H1 (cell line): Measurements from ENCODE around the gene SYNGR4. TPM values are rescaled to one million over a fixed set of nuclear protein-coding genes. Genes with fewer than 3 reads are reported as not detected.

Experiments
- CTCF ChIA-PET: fragments of 300-600 bp; sonication (Branson Sonifier 250); formaldehyde crosslinking; loops from one replicate; lab custom pipeline; 2021; ENCODE audit not compliant: partially characterized antibody; lab: Charles Lee
- POLR2A ChIA-PET: fragments of 300-600 bp; sonication (Branson Sonifier 250); formaldehyde crosslinking; loops from one replicate; lab custom pipeline; 2021; ENCODE audit warnings: inconsistent platforms; ENCODE audit not compliant: partially characterized antibody; lab: Charles Lee
- DNase-seq, 2 experiments: peaks; one replicate each; pipeline versions ENCODE4 v3.0.0 to v3.0.0-alpha.2; 2010 to 2022; ENCODE audit warnings: low spot score in 2 of 2, low read depth in 1 of 2, mixed read lengths in 1 of 2
- FAIRE-seq: peaks from 2 replicates; lab custom pipeline; 2011; peaks lifted over from hg19 to GRCh38; lab: Jason Lieb, UNC
- H2AFZ ChIP-seq: 2 replicates; pipeline ENCODE4 v1.8.1; 2012; ENCODE audit warnings: low read length, inconsistent platforms
- H2AK5ac ChIP-seq: 2 replicates; pipeline ENCODE4 v1.6.1; 2013; ENCODE audit warnings: low read depth, low read length
- H2BK120ac ChIP-seq: replicated peaks from 2 replicates; pipeline ENCODE3; 2013; ENCODE audit warnings: low read depth, low read length, inconsistent platforms
- H2BK12ac ChIP-seq: 2 replicates; pipeline ENCODE4 v1.6.1; 2013; ENCODE audit warnings: low read depth, low read length
- H2BK15ac ChIP-seq: 2 replicates; pipeline ENCODE4 v1.6.1; 2013; ENCODE audit warnings: low read length
- H2BK20ac ChIP-seq: 2 replicates; pipeline ENCODE4 v1.6.1; 2013; ENCODE audit warnings: low read length
- H2BK5ac ChIP-seq: 2 replicates; pipeline ENCODE4 v1.6.1; 2013; ENCODE audit warnings: low read depth, low read length
- H3K14ac ChIP-seq: 2 replicates; pipeline ENCODE4 v1.6.1; 2013; ENCODE audit warnings: inconsistent platforms; ENCODE audit not compliant: insufficient read length
- H3K18ac ChIP-seq: 2 replicates; pipeline ENCODE4 v1.6.1; 2013; ENCODE audit warnings: low read length; ENCODE audit errors: extremely low read depth
- H3K23ac ChIP-seq: 2 replicates; pipeline ENCODE4 v1.6.1; 2013; ENCODE audit warnings: inconsistent platforms; ENCODE audit not compliant: insufficient read length
- H3K23me2 ChIP-seq: 2 replicates; pipeline ENCODE4 v1.6.1; 2013; ENCODE audit warnings: low read depth, low read length
- H3K27ac ChIP-seq: 2 replicates; pipeline ENCODE4 v1.6.1; 2011; ENCODE audit warnings: low read depth, low read length, inconsistent platforms
- H3K27me3 ChIP-seq, 4 experiments: replicated peaks in 1 of 4; 1 replicate in 1 of 4; 2 replicates in 3 of 4; pipeline versions ENCODE4 v1.6.1 to v1.8.1; 2011 to 2013; ENCODE audit warnings: low read length in 3 of 4, mild to moderate bottlenecking in 3 of 4, inconsistent platforms in 2 of 4, mixed read lengths in 2 of 4, moderate library complexity in 1 of 4; ENCODE audit not compliant: control insufficient read depth in 3 of 4, insufficient read depth in 3 of 4; ENCODE audit errors: extremely low read depth in 1 of 4
- H3K36me3 ChIP-seq, 4 experiments: 2 replicates each; pipeline versions ENCODE4 v1.6.1 to v1.8.1; 2011 to 2013; ENCODE audit warnings: mild to moderate bottlenecking in 4 of 4, low read length in 3 of 4, moderate library complexity in 2 of 4, control low read depth in 1 of 4, inconsistent platforms in 1 of 4; ENCODE audit not compliant: insufficient read depth in 4 of 4, control insufficient read depth in 2 of 4
- H3K4ac ChIP-seq: replicated peaks from 2 replicates; pipeline ENCODE3; 2013; ENCODE audit warnings: low read length, low read depth, mixed read lengths, inconsistent platforms; ENCODE audit not compliant: insufficient read length
- H3K4me1 ChIP-seq, 4 experiments: replicated peaks in 1 of 4; 1 replicate in 1 of 4; 2 replicates in 3 of 4; pipeline versions ENCODE4 v1.6.1 to v1.8.1; 2011 to 2013; ENCODE audit warnings: low read length in 3 of 4, inconsistent platforms in 2 of 4, mixed read lengths in 1 of 4; ENCODE audit not compliant: insufficient read depth in 4 of 4, control insufficient read depth in 3 of 4
- H3K4me2 ChIP-seq, 2 experiments: 2 replicates each; pipeline versions ENCODE4 v1.6.1 to v1.8.1; 2011 to 2013; ENCODE audit warnings: low read depth in 2 of 2, low read length in 2 of 2, control low read depth in 1 of 2, inconsistent platforms in 1 of 2, mild to moderate bottlenecking in 1 of 2; ENCODE audit not compliant: insufficient read depth in 1 of 2
- H3K4me3 ChIP-seq, 4 experiments: fragments of 200-600, 300-600 bp in 1 of 4; sonication (generic), shearing (Covaris generic), sonication (Bioruptor Twin) in 1 of 4; 2 replicates each; pipeline versions ENCODE4 v1.5.1 to v1.8.1; 2011 to 2016; ENCODE audit warnings: low read length in 4 of 4, low read depth in 3 of 4, control low read depth in 2 of 4, inconsistent platforms in 2 of 4, mild to moderate bottlenecking in 2 of 4, mixed read lengths in 1 of 4, moderate library complexity in 1 of 4; ENCODE audit not compliant: insufficient read depth in 2 of 4; ENCODE audit errors: extremely low read depth in 1 of 4
- H3K56ac ChIP-seq: replicated peaks from 2 replicates; pipeline ENCODE3; 2013; ENCODE audit warnings: low read depth, mild to moderate bottlenecking, mixed read lengths, low read length, inconsistent platforms; ENCODE audit not compliant: insufficient read length
- H3K79me1 ChIP-seq: 2 replicates; pipeline ENCODE4 v1.6.1; 2013; ENCODE audit warnings: low read depth, low read length, control low read depth
- H3K79me2 ChIP-seq, 2 experiments: 2 replicates each; pipeline versions ENCODE4 v1.6.1 to v1.8.1; 2012 to 2013; ENCODE audit warnings: low read length in 2 of 2, mild to moderate bottlenecking in 2 of 2, inconsistent platforms in 1 of 2; ENCODE audit not compliant: insufficient read depth in 2 of 2, control insufficient read depth in 1 of 2
- H3K9ac ChIP-seq, 4 experiments: replicated peaks in 1 of 4; 1 replicate in 1 of 4; 2 replicates in 3 of 4; pipeline versions ENCODE4 v1.6.1 to v1.8.1; 2011 to 2013; ENCODE audit warnings: low read depth in 3 of 4, low read length in 3 of 4, control low read depth in 2 of 4, mild to moderate bottlenecking in 2 of 4, moderate library complexity in 2 of 4, inconsistent platforms in 1 of 4; ENCODE audit errors: extremely low read depth in 1 of 4
- H3K9me3 ChIP-seq, 2 experiments: 2 replicates each; pipeline versions ENCODE4 v1.6.1 to v1.8.1; 2012 to 2013; ENCODE audit warnings: mild to moderate bottlenecking in 2 of 2, moderate library complexity in 2 of 2, control low read depth in 1 of 2, inconsistent platforms in 1 of 2, low read depth in 1 of 2, low read length in 1 of 2, mixed read lengths in 1 of 2; ENCODE audit not compliant: insufficient read depth in 2 of 2
- H4K20me1 ChIP-seq, 2 experiments: replicated peaks in 1 of 2; 2 replicates each; pipeline versions ENCODE3 to v1.8.1; 2011 to 2013; ENCODE audit warnings: inconsistent platforms in 2 of 2, low read length in 2 of 2, mild to moderate bottlenecking in 1 of 2; ENCODE audit not compliant: insufficient read depth in 2 of 2, control insufficient read depth in 1 of 2
- H4K5ac ChIP-seq: 2 replicates; pipeline ENCODE4 v1.6.1; 2013; ENCODE audit warnings: low read length, low read depth, mixed read lengths, inconsistent platforms; ENCODE audit not compliant: insufficient read length
- H4K8ac ChIP-seq: 2 replicates; pipeline ENCODE4 v1.8.0; 2013; ENCODE audit warnings: mild to moderate bottlenecking, moderate library complexity, low read length, inconsistent platforms; ENCODE audit not compliant: insufficient read depth; ENCODE audit errors: extremely low read depth
- H4K91ac ChIP-seq: replicated peaks from 2 replicates; pipeline ENCODE3; 2013; ENCODE audit warnings: low read length, mixed read lengths, inconsistent platforms; ENCODE audit not compliant: insufficient read length
- BRCA1 ChIP-seq: IDR thresholded peaks from 2 replicates; pipeline ENCODE4 v1.6.1; 2012; ENCODE audit warnings: low read depth, low read length, improper control_type of control experiment
- PHF8 ChIP-seq: fragments of 200-600 bp; sonication (generic); conservative IDR thresholded peaks from 2 replicates; pipeline ENCODE4 v1.7.1; 2012; ENCODE audit warnings: low read depth, mild to moderate bottlenecking, inconsistent platforms, low read length, moderate library complexity
- SUZ12 ChIP-seq: fragments of 200-600 bp; sonication (generic); IDR thresholded peaks from 2 replicates; pipeline ENCODE4 v1.6.1; 2012; ENCODE audit warnings: mild to moderate bottlenecking, inconsistent platforms, low read length, moderate library complexity, mixed read lengths
- USF2 ChIP-seq: IDR thresholded peaks from 2 replicates; pipeline ENCODE4 v1.6.1; 2011; ENCODE audit warnings: low read length, improper control_type of control experiment
- ZNF274 ChIP-seq: IDR thresholded peaks from 2 replicates; pipeline ENCODE4 v1.7.0; 2012; ENCODE audit warnings: low read length, borderline replicate concordance; ENCODE audit errors: extremely low read depth
- WGBS, 2 experiments: shearing (Covaris generic) in 1 of 2; methylation state at CpG; one replicate each; pipeline versions ENCODE4 v1.1.6 to v1.1.7; 2013 to 2015; ENCODE audit warnings: low lambda C conversion rate in 2 of 2, mixed read lengths in 2 of 2, inconsistent platforms in 1 of 2, low coverage in 1 of 2, missing lambda C conversion rate in 1 of 2; ENCODE audit not compliant: insufficient replicate concordance in 2 of 2, insufficient coverage in 1 of 2, insufficient read length in 1 of 2; ENCODE audit errors: extremely low coverage in 1 of 2, missing lambda C conversion rate in 1 of 2; 5-methylcytosine and 5-hydroxymethylcytosine counted together
- polyA plus RNA-seq, 7 experiments: library from polyadenylated mRNA; depleted of rRNA in 3 of 7; stranded (reverse) in 5 of 7; unstranded in 2 of 7; fragments of >200 nt in 5 of 7; fragments of 200-250 nt in 2 of 7; gene quantifications; 1 replicate in 5 of 7; 2 replicates in 1 of 7; 4 replicates in 1 of 7; pipeline versions ENCODE4 v1.2.1 to v1.2.3, GENCODE V29; 2011 to 2013; ENCODE audit warnings: missing spikeins in 2 of 7, mixed read lengths in 2 of 7
- total RNA-seq: library from RNA; stranded (reverse); fragmentation: NEBNext Ultra II Directional; extraction: Animal tissue kit (Norgen Biotek cat#: 25700); gene quantifications from 2 replicates; pipeline ENCODE4 v1.2.1, GENCODE V29; 2021

SYNGR4 gene
- total and polyA plus RNA-seq, 2 of the 8 experiments (the other 6 are each of a cell fraction or from before 2014, with no cell fraction given), result 0.41 TPM; not detected in 1

GRCh38 chr19:48395170-48395455, 30.9 kb downstream of the SYNGR4 start:
- no CpG with 5 or more reads among the region's 6 CpGs for WGBS, 2 experiments
- H3K23ac ChIP-seq, result no peak overlapping the region
- no peaks in the 10 kb centered on the region for H4K20me1 ChIP-seq
- DNase-seq (no peak), FAIRE-seq (no peak)
- peak overlapping the region in 1 of 4 experiments; percentile 65; a peak in 3 of 8 replicates for H3K4me3 ChIP-seq
- 0 out of 2 replicates have a peak, but pooled peaks cover 4% of the 10 kb centered on the region for H3K79me1 ChIP-seq
- TF ChIP-seq USF2 (no peak), BRCA1 (no peak), ZNF274 (no peak), SUZ12 (peak; percentile 14; the same call in 1 of the 2 replicates), PHF8 (no peak)
- H3K9me3 ChIP-seq, result no peaks in the 10 kb centered on the region
- H2BK5ac ChIP-seq, result no peak overlapping the region
- peaks cover 0 to 10% of the 10 kb centered on the region in 2 experiments; a peak in 1 of 4 replicates for H3K79me2 ChIP-seq
- H2AFZ ChIP-seq, result no peak overlapping the region
- no peak overlapping the region for H4K8ac ChIP-seq
- no peak overlapping the region for H2BK15ac ChIP-seq
- H2AK5ac ChIP-seq, result 0 out of 2 replicates have a peak overlapping the region, but pooled peaks have one; percentile 53
- H2BK120ac ChIP-seq, result no peak overlapping the region
- no peak overlapping the region for H3K18ac ChIP-seq
- H3K4me2 ChIP-seq, result peak overlapping the region; percentile 67 to 81
- H3K36me3 ChIP-seq, result no peaks in the 10 kb centered on the region
- no peak overlapping the region for H2BK12ac ChIP-seq
- no peak overlapping the region for H3K27ac ChIP-seq
- ChIA-PET POLR2A (interaction anchor here (0.6 to 4.0 kb wide), 16 partner anchors 9 to 1608 kb away, joined by 3 to 20 read pairs (median 3); partner anchors contain the start of genes PLA2G4C, SPHK2, SYNGR4 and TMEM143), CTCF (interaction anchor here (0.6 to 2.2 kb wide), 5 partner anchors 37 to 242 kb away, joined by 3 to 8 read pairs (median 3); no protein-coding TSS in a partner anchor)
- H3K9ac ChIP-seq, result no peak overlapping the region
- peaks cover 6 to 50% (median 42%) of the 10 kb centered on the region in 4 experiments for H3K27me3 ChIP-seq
- no peak overlapping the region for H4K5ac ChIP-seq
- H3K14ac ChIP-seq, result no peak overlapping the region
- H2BK20ac ChIP-seq, result 0 out of 2 replicates have a peak overlapping the region, but pooled peaks have one; percentile 61
- no peak overlapping the region for H4K91ac ChIP-seq
- no peak overlapping the region for H3K4ac ChIP-seq
- H3K4me1 ChIP-seq, result peaks cover 0 to 49% (median 31%) of the 10 kb centered on the region in 4 experiments; a peak in 6 of 7 replicates
- H3K23me2 ChIP-seq, result peaks cover 34% of the 10 kb centered on the region
- no peak overlapping the region for H3K56ac ChIP-seq
